Progenitor cell of endocrine pancreas (in vitro differentiated cells): Measurements from ENCODE around the gene KCNN1. TPM values are rescaled to one million over a fixed set of nuclear protein-coding genes. Genes with fewer than 3 reads are reported as not detected.
A peak's percentile ranks its signal among the peaks of the same experiment; 100 is the strongest.
"Not testable (repeated sequence)": the region's sequence is repeated elsewhere in the genome, so short reads cannot be mapped to it uniquely, and the experiment has no call there.

Experiments
- DNase-seq: peaks from one replicate; pipeline ENCODE4 v3.0.0; 2021; ENCODE audit warnings: low spot score; ENCODE audit not compliant: unreplicated experiment
- H3K27ac Mint-ChIP-seq: 2 replicates; pipeline ENCODE4 v1.8.0; 2021; ENCODE audit warnings: mild to moderate bottlenecking, moderate library complexity, mixed read lengths
- H3K27me3 Mint-ChIP-seq: 2 replicates; pipeline ENCODE4 v1.8.0; 2021; ENCODE audit warnings: mixed read lengths
- H3K36me3 Mint-ChIP-seq: 2 replicates; pipeline ENCODE4 v1.8.0; 2022; ENCODE audit warnings: mixed read lengths; ENCODE audit not compliant: insufficient read depth
- H3K4me1 Mint-ChIP-seq: 2 replicates; pipeline ENCODE4 v1.8.0; 2021; ENCODE audit warnings: low read depth, mixed read lengths
- H3K4me3 Mint-ChIP-seq: 2 replicates; pipeline ENCODE4 v1.8.0; 2021; ENCODE audit warnings: low read depth, mild to moderate bottlenecking, moderate library complexity, mixed read lengths
- H3K9me3 Mint-ChIP-seq: 2 replicates; pipeline ENCODE4 v1.8.0; 2021; ENCODE audit warnings: low read depth, mixed read lengths
- CTCF ChIP-seq: fragments of 200-600 bp; sonication (generic); IDR thresholded peaks from one replicate; pipeline ENCODE4 v1.5.0; 2021; ENCODE audit warnings: antibody characterized with exemption, mild to moderate bottlenecking; ENCODE audit not compliant: unreplicated experiment
- total RNA-seq: library from RNA; stranded (reverse); gene quantifications from 2 replicates; pipeline ENCODE4 v1.2.1, GENCODE V29; 2021

The KCNN1 gene
- total RNA-seq, 1 donor from 2014 or later: 20.3 TPM

DNA sequence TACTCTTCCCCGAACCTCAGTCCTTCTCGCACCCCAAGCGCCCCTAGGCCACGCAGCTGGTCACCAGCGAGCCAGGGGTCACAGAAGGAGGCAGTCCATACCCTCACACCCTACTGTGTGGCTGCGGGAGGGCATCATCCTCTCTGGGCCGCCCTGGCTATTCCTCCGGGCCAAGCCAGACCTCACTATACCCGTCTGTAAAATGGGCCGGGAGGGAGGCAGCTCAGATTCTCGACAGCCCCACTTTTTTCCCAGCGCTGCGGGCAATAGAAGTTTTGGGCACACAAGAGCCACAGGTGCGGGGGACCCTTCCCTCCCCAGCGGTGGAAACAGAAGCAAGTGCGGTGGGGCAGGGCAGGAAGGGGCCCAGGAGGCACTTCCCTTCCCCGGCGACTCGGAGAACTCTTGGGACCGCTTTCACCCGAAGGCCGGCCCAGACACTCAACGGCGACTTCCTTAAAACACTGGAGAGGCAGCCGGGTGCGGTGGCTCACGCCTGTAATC is 35.5 kb downstream of the KCNN1 start:
- DNase-seq: no peak
- no peak for TF ChIP-seq CTCF
- Mint-ChIP-seq H3K4me1 (peaks cover 5% of the 10 kb centered on the region), H3K27ac (no peak overlapping the region), H3K27me3 (peaks cover 8% of the 10 kb centered on the region), H3K9me3 (no peaks in the 10 kb centered on the region), H3K4me3 (no peak overlapping the region), H3K36me3 (peaks cover 4% of the 10 kb centered on the region)

DNA sequence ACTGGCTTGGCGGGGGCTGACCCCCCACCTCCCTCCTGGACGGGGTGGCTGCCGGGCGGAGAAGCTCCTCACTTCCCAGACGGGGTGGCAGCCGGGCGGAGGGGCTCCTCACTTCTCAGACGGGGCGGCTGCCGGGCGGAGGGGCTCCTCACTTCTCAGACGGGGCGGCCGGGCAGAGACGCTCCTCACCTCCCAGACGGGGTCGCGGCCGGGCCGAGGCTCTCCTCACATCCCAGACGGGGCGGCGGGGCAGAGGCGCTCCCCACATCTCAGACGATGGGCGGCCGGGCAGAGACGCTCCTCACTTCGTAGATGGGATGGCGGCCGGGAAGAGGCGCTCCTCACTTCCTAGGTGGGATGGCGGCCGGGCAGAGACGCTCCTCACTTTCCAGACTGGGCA is 38.8 kb downstream of the KCNN1 start:
- H3K9me3 Mint-ChIP-seq, DNase-seq, H3K4me3 Mint-ChIP-seq, H3K27me3 Mint-ChIP-seq, H3K4me1 Mint-ChIP-seq, H3K27ac Mint-ChIP-seq, H3K36me3 Mint-ChIP-seq: not testable (repeated sequence)

DNA sequence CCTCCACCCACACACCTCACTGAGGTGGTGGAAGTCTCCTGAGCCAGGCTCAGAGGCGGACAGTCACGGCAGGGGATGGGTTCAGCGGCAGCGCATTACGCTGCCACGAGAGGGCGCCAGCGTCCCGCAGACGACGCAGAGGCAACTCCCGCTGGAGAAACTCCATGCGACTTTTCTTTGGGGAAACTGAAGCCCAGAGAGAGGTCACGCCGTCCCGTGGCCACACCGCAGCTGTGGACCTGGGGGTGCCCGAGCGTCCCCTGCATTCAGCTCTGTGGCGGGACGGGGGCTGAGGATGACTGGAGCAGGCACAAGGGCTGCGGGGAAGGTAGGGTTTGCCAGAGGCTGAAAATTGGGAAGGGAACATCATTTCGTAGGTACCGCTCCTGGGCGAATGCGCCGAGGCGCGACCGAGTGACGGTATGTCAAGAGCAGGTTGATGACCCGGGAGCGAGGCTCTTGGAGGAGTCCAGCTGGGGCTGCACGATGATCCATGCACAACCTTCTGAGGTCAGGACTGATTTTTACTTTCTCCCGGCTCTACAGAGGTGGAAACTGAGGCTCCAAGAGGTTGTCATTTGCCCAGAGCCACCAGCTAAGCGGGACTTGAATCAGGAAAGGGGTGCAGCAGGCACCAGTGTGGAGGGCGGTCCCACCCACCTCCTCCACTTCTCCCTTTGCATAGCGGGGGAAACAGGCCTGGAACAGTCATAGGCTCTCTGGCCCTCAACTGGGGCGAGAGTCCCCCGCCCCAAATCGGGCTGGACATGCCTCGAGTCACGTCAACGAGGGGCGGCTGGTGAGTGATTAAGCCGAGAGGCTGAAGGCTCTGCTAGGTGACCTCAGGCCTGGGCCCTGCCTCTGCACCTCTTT is 40.4 kb downstream of the KCNN1 start:
- H3K4me3 Mint-ChIP-seq: peak overlapping the region; percentile 64
- H3K4me1 Mint-ChIP-seq: peaks cover 3% of the 10 kb centered on the region
- H3K27ac Mint-ChIP-seq: peak overlapping the region; percentile 84
- peak; percentile 75 for DNase-seq
- H3K27me3 Mint-ChIP-seq: no peaks in the 10 kb centered on the region
- peaks cover 2% of the 10 kb centered on the region for H3K36me3 Mint-ChIP-seq
- H3K9me3 Mint-ChIP-seq: no peaks in the 10 kb centered on the region
- TF ChIP-seq CTCF: peak; percentile 99

DNA sequence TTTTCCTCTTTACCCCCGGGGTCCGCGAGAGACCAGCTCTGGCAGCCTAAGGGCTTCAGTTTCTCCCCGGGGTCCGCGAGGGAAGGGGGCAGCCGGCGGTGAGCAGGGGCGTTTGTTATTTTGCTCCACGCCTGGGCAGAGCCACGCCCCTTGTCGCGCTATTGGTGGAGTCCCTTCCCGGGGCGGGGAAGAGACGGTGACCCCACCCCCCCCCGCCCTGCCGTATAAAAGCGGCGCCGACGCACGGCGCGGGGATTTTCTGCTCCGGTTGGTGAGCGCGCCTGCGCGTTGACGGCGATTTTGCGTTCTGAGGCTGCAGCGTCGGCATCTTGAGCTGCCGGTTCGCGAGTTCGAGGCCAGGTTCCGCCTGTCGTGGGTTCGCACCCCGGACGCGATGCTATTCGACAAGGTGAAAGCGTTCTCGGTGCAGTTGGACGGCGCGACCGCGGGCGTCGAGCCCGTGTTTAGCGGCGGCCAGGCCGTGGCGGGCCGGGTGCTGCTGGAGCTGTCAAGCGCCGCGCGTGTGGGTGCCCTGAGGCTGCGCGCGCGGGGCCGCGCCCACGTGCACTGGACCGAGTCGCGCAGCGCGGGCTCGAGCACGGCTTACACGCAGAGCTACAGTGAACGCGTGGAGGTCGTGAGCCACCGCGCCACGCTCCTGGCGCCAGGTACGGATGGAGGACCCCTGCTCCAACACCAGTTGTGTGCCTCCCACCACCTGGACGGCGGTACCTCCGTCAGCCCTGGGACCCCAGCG is 41.2 kb downstream of the KCNN1 start, which contains the start of gene ARRDC2:
Gene ARRDC2, plus strand, starts transcription at position 254 of the 757 bp plus-strand sequence. Its CDS starts 141 bp downstream, at position 395.
- Mint-ChIP-seq H3K4me1 (peaks cover 3% of the 10 kb centered on the region), H3K9me3 (no peaks in the 10 kb centered on the region), H3K27ac (peak within 1 kb of the TSS; percentile 84), H3K4me3 (peak within 1 kb of the TSS; percentile 64), H3K27me3 (no peaks in the 10 kb centered on the region), H3K36me3 (peaks cover 2% of the 10 kb centered on the region)
- DNase-seq: peak; percentile 69
- no peak for TF ChIP-seq CTCF

GRCh38 chr19:18008814-18009213 is 41.9 kb downstream of the KCNN1 start:
- peaks cover 8% of the 10 kb centered on the region for H3K4me1 Mint-ChIP-seq
- peaks cover 2% of the 10 kb centered on the region for H3K36me3 Mint-ChIP-seq
- no peak overlapping the region for H3K4me3 Mint-ChIP-seq
- no peak overlapping the region for H3K27ac Mint-ChIP-seq
- no peak for DNase-seq
- H3K27me3 Mint-ChIP-seq: no peaks in the 10 kb centered on the region
- H3K9me3 Mint-ChIP-seq: no peaks in the 10 kb centered on the region
- no peak for TF ChIP-seq CTCF
